ENCODE results near the gene LRRN3. TPM values are rescaled to one million over a fixed set of nuclear protein-coding genes. Genes with fewer than 3 reads are reported as not detected.

LRRN3 gene
- total and polyA plus RNA-seq, 2 of the 8 experiments (the other 6 are each of a cell fraction or from before 2014, with no cell fraction given), result 0.20 to 0.32 TPM

- ChIA-PET CTCF (ENCODE audit: partially characterized antibody) (no interaction called here), POLR2A (ENCODE audit: partially characterized antibody) (no interaction called here)
- Histone ChIP-seq H2BK12ac (ENCODE audit: low read depth, low read length) (0 out of 2 replicates have a peak overlapping the region, but pooled peaks have one; percentile 51), H3K23ac (ENCODE audit: insufficient read length) (no peak overlapping the region), H2BK5ac (ENCODE audit: low read depth, low read length) (no peak overlapping the region), H3K18ac (ENCODE audit: extremely low read depth, low read length) (no peak overlapping the region), H3K9ac (replicated peaks in 1 of 4; ENCODE audit: extremely low read depth in 1 of 4, low read depth in 3 of 4, low read length in 3 of 4) (no peak overlapping the region), H3K27me3 (replicated peaks in 1 of 4; ENCODE audit: control insufficient read depth in 3 of 4, extremely low read depth in 1 of 4, insufficient read depth in 3 of 4, low read length in 3 of 4) (no peaks in the 10 kb centered on the region), H4K5ac (ENCODE audit: insufficient read length, low read depth, low read length) (no peak overlapping the region), H3K14ac (ENCODE audit: insufficient read length) (no peak overlapping the region), H3K4me1 (replicated peaks in 1 of 4; ENCODE audit: control insufficient read depth in 3 of 4, insufficient read depth in 4 of 4, low read length in 3 of 4) (peaks cover 0 to 9% (median 1%) of the 10 kb centered on the region in 4 experiments; a peak in 1 of 7 replicates), H3K36me3 (ENCODE audit: control insufficient read depth in 2 of 4, insufficient read depth in 4 of 4, low read length in 3 of 4) (no peaks in the 10 kb centered on the region), H3K79me1 (ENCODE audit: low read depth, low read length) (no peaks in the 10 kb centered on the region), H2AFZ (ENCODE audit: low read length) (no peak overlapping the region), H3K4ac (replicated peaks; ENCODE audit: insufficient read length, low read depth, low read length) (no peak overlapping the region), H3K9me3 (ENCODE audit: insufficient read depth in 2 of 2, low read depth in 1 of 2, low read length in 1 of 2) (no peaks in the 10 kb centered on the region), H3K4me3 (ENCODE audit: extremely low read depth in 1 of 4, insufficient read depth in 2 of 4, low read depth in 3 of 4, low read length in 4 of 4) (no peak overlapping the region), H4K20me1 (replicated peaks in 1 of 2; ENCODE audit: control insufficient read depth in 1 of 2, insufficient read depth in 2 of 2, low read length in 2 of 2) (no peaks in the 10 kb centered on the region), H3K4me2 (ENCODE audit: insufficient read depth in 1 of 2, low read depth in 2 of 2, low read length in 2 of 2) (no peak overlapping the region), H2BK15ac (ENCODE audit: low read length) (no peak overlapping the region), H2BK120ac (replicated peaks; ENCODE audit: low read depth, low read length) (no peak overlapping the region), H4K91ac (replicated peaks; ENCODE audit: insufficient read length, low read length) (no peak overlapping the region), H2AK5ac (ENCODE audit: low read depth, low read length) (no peak overlapping the region), H2BK20ac (ENCODE audit: low read length) (no peak overlapping the region), H3K79me2 (ENCODE audit: control insufficient read depth in 1 of 2, insufficient read depth in 2 of 2, low read length in 2 of 2) (no peaks in the 10 kb centered on the region), H4K8ac (ENCODE audit: extremely low read depth, insufficient read depth, low read length) (no peak overlapping the region), H3K27ac (ENCODE audit: low read depth, low read length) (no peak overlapping the region), H3K56ac (replicated peaks; ENCODE audit: insufficient read length, low read depth, low read length) (no peak overlapping the region), H3K23me2 (ENCODE audit: low read depth, low read length) (no peaks in the 10 kb centered on the region)
- FAIRE-seq (no peak), DNase-seq (ENCODE audit: low read depth in 1 of 2, low spot score in 2 of 2) (no peak)
- TF ChIP-seq SP4 (IDR thresholded peaks at IDR 0.05; ENCODE audit: low read length) (no peak), SIN3A (conservative IDR thresholded peaks at IDR 0.05 in 1 of 2, IDR thresholded peaks at IDR 0.05 in 1 of 2; ENCODE audit: low read depth in 1 of 2, low read length in 2 of 2) (no peak), YY1 (IDR thresholded peaks at IDR 0.05; ENCODE audit: low read depth, low read length) (no peak), KDM5A (IDR thresholded peaks at IDR 0.05; ENCODE audit: low read length) (no peak), BRCA1 (IDR thresholded peaks at IDR 0.05; ENCODE audit: low read depth, low read length) (no peak), TAF1 (IDR thresholded peaks at IDR 0.05; ENCODE audit: low read depth, low read length) (no peak), HDAC2 (IDR thresholded peaks at IDR 0.05; ENCODE audit: borderline replicate concordance in 1 of 2, low read depth in 2 of 2, low read length in 2 of 2) (no peak), PHF8 (conservative IDR thresholded peaks at IDR 0.05; ENCODE audit: low read depth, low read length) (no peak), RAD21 (IDR thresholded peaks at IDR 0.05 in 1 of 2, conservative IDR thresholded peaks at IDR 0.05 in 1 of 2; ENCODE audit: low read depth in 2 of 2, low read length in 2 of 2) (no peak)
- TF ChIP-seq, protein P1, sequence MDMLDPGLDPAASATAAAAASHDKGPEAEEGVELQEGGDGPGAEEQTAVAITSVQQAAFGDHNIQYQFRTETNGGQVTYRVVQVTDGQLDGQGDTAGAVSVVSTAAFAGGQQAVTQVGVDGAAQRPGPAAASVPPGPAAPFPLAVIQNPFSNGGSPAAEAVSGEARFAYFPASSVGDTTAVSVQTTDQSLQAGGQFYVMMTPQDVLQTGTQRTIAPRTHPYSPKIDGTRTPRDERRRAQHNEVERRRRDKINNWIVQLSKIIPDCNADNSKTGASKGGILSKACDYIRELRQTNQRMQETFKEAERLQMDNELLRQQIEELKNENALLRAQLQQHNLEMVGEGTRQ (IDR thresholded peaks at IDR 0.05; ENCODE audit: low read length), result no peak
- whole genome bisulfite sequencing, 2 experiments (ENCODE audit: extremely low coverage in 1 of 2, insufficient coverage in 1 of 2, insufficient read length in 1 of 2, insufficient replicate concordance in 2 of 2, low coverage in 1 of 2, low lambda C conversion rate in 2 of 2, missing lambda C conversion rate in 1 of 2), result 91% methylated on average over 4 of the region's 4 CpGs; no CpG with 5 or more reads in 1 of the 2 experiments
Measured at GRCh38 chr7:111081546-111082267, 9.2 kb upstream of the LRRN3 start.

Measured in H1 (cell line).